Left ventricle myocardium superior (tissue), 1 donor: ENCODE data around the gene PGAP6. TPM values are rescaled to one million over a fixed set of nuclear protein-coding genes. Genes with fewer than 3 reads are reported as not detected.

Experiments used
- total RNA-seq: library from RNA; stranded (reverse); fragmentation: NEBNext Ultra II Directional; extraction: Animal tissue kit (Norgen Biotek cat#: 25700); gene quantifications from one replicate; pipeline ENCODE4 v1.2.1, GENCODE V29; 2021
- donor health status: DM: no; HTN: yes; CAD: no; lungs with severe emphysema.

PGAP6 gene
- total RNA-seq, 1 donor from 2014 or later, result 34.2 TPM

Other genes with a start within 250 kb of the PGAP6 start
- gene NPRL3, start 243.3 kb downstream of the PGAP6 start, total RNA-seq, result 21.7 TPM
- gene HBZ, start 229.3 kb downstream of the PGAP6 start, total RNA-seq, result not detected
- gene HBM, start 216.0 kb downstream of the PGAP6 start, total RNA-seq, result not detected
- gene HBA2, start 209.1 kb downstream of the PGAP6 start, total RNA-seq, result 37.2 TPM
- gene HBA1, start 205.3 kb downstream of the PGAP6 start, total RNA-seq, result 48.9 TPM
- gene HBQ1, start 201.5 kb downstream of the PGAP6 start, total RNA-seq, result not detected
- gene LUC7L, start 152.5 kb downstream of the PGAP6 start, total RNA-seq, result 25.4 TPM
- 143 TPM for gene FAM234A, start 147.2 kb downstream of the PGAP6 start, total RNA-seq
- gene RGS11, start 106.0 kb downstream of the PGAP6 start, total RNA-seq, result 14.8 TPM
- gene ARHGDIG, start 101.4 kb downstream of the PGAP6 start, total RNA-seq, result 14.9 TPM
- gene PDIA2, start 98.8 kb downstream of the PGAP6 start, total RNA-seq, result 2.6 TPM
- 14.4 TPM for gene AXIN1, start 29.3 kb downstream of the PGAP6 start, total RNA-seq
- gene MRPL28, start 11.4 kb downstream of the PGAP6 start, total RNA-seq, result 77.2 TPM
- 89.2 TPM for gene NME4, start 15.2 kb upstream of the PGAP6 start, total RNA-seq
- 9.8 TPM for gene DECR2, start 19.9 kb upstream of the PGAP6 start, total RNA-seq
- gene RAB11FIP3, start 43.7 kb upstream of the PGAP6 start, total RNA-seq, result 28.3 TPM
- 17.8 TPM for gene CAPN15, start 145.7 kb upstream of the PGAP6 start, total RNA-seq
- gene PRR35, start 178.4 kb upstream of the PGAP6 start, total RNA-seq, result not detected
- 0.52 TPM for gene NHLRC4, start 185.0 kb upstream of the PGAP6 start, total RNA-seq
- gene PIGQ, start 188.0 kb upstream of the PGAP6 start, total RNA-seq, result 16.9 TPM
- 11.4 TPM for gene RAB40C, start 208.1 kb upstream of the PGAP6 start, total RNA-seq
- gene WFIKKN1, start 249.0 kb upstream of the PGAP6 start, total RNA-seq, result 0.10 TPM